GM12891 (cell line): ENCODE results near the gene TNNT3.

Experiments
- POLR2AphosphoS5 ChIP-seq: IDR thresholded peaks from 2 replicates; pipeline ENCODE4 v1.6.1; 2011; ENCODE audit warnings: low read depth, low read length, control low read depth
- TAF1 ChIP-seq: IDR thresholded peaks from 2 replicates; pipeline ENCODE4 v1.6.1; 2011; ENCODE audit warnings: low read depth, low read length, control low read depth

DNA sequence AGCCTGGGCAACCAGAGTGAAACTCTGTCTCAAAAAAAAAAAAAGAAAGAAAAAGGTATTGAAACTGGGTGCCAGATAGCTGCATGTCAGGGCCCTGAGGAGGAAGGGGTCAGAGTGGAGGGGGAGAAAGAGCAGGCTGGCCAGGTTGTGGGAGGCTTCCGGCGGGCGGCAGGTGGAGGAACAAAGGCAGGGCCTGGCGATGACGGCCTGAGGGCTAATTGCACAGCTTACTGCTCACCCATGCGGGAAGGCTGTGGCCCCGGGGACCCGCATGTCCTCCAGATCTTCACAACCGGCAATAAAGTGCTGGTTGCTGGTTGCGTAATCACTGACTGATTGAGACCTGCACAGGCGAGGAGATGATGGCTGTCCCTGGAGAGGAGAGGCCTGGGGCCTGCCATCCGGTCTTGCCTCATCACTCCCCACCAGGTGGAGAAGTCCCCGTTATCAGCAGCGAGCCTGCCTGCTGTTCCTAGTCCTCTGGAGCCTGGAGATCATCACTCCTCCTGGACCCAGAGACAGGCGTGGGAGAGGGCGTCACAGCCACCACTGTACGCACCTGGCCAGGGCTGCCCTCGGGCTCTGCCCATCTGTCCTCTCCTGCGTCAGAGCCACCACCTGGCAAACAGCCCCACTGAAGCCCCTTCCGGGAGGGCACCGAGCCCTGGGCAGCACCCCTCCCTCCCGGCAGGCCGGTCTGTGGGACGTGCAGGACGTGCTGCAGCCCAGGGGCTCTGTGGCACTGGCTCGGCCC, 59.4 kb downstream of the TNNT3 start:
- TF ChIP-seq TAF1, result no peak
- TF ChIP-seq POLR2AphosphoS5, result no peak
